SKM-1 (cell line): ENCODE measurements around the gene CNDP1.

ENCODE experiments used
- DNase-seq: peaks from one replicate; lab custom pipeline; 2025; ENCODE audit not compliant: unreplicated experiment; lab: John Stamatoyannopoulos, UW

Gene CNDP1

DNA sequence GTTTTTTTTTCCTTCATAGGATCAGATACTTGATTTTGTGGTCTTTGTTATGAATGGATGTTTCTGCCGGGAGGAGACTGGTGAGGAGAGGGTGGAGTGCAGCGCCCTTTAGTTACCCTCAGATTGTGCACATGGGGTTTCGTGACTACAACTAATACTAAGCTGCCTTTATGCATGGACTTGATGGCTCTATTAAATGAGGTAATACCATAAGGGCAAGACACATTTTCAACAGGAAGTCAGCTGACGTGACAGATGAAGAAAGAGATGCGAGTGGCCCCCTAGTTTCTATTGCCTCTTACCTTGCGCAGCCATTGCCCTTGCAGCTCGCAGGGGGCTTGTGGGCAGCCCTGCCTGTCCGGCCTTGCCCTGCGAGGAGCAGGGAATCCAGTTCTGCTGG lies 87.8 kb downstream of the CNDP1 start:
- DNase-seq: no peak

DNA sequence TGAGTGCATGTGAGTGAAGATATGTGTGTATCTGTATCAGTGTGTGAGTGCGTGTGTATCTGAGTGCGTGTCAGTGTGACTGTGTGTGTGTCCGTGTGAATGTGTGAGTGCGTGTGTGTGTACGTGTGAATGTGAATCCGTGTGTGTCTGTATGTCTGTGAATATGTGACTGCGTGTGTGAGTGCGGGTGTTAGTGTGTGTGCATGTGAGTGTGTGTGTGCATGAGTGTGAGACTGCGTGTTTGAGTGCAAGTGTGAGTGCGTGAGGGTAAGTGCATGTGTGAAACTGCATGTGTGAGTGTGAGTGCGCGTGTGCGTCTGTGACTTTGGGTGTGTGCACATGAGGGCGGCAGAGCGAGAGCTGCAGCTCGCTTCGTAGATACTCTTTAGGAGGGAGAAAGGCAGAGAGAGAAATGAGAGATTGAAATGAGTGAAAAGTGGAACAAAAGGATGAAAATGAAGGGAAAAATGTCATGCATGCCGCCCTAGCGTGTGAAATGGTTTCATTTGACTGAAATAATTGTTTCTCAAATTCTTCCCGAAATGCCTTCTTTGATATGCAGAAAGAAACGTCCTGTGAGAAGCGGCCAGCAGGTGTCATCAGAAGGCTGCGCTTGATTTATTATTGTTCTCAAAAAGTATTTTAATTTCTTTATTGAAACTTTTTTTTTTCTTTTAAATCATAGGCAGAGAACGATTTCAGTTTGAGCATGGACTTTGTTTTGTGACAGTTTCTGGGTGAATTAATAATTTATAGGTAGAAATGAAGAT lies 88.9 kb downstream of the CNDP1 start:
- DNase-seq: no peak

DNA sequence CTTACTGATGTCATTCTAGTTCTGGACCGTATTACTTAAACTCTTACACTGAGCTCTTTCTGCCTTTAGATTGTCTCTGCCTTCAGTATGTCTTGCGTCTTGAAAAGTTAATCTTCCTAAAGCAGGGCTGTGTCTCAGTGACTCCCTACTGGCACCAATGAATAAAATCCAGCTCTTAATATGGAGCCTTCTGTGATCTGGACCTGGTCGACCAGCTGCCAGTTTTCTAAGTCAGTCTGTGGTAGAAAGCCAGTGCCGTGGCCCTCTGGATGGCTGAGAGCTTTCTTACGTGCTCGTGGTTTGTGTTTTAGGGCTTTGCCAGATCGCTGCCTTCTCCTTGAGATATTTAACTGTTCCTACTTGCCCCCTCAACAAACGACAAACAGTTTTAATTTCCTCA lies 90.2 kb downstream of the CNDP1 start:
- DNase-seq: no peak

DNA sequence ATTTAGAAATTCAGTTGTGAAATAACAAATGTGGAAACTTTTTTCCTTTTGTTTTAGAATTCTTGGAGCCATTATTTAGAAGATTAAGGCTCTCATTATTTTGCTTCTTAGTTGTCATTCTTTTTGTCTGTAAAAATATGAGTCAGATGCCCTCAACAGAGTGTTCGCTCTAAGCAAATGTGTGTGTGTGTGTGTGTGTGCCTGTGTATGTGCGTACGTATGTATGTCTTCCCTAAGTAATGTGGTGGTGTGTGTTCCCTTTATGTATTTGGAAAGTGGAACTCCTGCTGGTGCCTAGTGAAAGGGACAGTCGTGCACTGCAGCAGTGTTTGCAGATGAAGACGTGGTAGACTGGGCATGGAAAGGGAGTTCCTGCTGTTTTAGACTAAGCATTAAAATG lies 90.9 kb downstream of the CNDP1 start:
- DNase-seq: no peak

DNA sequence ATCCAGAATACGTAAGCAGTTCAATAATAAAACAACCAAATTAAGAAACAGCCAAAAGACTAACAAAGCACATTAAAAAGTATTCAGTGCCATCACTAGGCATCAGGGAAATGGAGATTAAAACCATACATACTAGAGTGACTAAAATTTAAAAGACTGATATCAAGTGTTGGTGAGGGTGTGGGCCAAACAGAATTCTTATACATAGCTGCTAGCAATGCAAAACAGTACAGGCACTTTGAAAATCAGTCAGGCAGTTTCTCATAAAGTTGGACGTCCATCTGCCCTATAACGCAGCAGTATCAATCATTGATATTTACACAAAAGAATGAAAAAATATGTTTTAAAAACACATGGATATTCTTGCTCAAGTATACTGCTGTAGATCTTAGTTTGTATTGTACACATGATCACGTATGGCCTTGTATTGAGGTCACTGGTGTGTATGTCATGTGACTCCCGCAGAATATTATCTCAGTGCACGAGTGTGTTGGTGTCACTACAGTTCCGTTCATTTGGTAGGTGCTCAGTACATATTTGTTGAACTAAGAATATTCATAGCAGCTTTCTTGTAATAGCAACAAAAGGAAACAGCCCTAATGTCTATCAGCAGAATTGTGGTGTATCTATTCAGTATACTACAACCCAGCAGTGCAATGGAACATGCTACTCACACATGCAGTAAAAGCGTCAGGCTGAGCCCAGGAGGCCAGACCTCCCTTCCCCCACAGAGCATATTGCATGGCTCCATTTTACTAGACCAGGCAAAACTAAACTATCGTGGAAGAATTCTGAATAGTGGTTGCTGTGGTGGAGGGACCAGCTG lies 92.0 kb downstream of the CNDP1 start:
- DNase-seq: no peak

- no peak for DNase-seq
These were observed 96.5 kb downstream of the CNDP1 start for GRCh38 chr18:74630804-74631203.

DNA sequence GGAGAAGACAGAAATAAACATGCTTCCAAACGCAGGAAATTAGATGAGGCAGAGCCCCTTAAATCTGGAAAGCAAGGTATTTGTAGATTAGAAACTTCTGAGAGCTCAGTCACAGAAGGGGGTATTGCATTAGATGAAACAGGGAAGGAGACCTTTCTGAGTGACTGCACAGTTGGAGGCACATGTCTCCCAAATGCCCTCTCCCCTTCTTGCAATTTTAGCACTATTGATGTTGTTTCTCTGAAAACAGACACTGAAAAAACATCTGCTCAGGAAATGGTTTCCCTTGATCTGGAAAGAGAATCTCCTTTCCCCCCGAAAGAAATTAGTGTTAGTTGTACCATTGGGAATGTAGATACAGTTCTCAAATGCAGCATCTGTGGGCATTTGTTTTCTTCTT lies 96.9 kb downstream of the CNDP1 start:
- no peak for DNase-seq

DNA sequence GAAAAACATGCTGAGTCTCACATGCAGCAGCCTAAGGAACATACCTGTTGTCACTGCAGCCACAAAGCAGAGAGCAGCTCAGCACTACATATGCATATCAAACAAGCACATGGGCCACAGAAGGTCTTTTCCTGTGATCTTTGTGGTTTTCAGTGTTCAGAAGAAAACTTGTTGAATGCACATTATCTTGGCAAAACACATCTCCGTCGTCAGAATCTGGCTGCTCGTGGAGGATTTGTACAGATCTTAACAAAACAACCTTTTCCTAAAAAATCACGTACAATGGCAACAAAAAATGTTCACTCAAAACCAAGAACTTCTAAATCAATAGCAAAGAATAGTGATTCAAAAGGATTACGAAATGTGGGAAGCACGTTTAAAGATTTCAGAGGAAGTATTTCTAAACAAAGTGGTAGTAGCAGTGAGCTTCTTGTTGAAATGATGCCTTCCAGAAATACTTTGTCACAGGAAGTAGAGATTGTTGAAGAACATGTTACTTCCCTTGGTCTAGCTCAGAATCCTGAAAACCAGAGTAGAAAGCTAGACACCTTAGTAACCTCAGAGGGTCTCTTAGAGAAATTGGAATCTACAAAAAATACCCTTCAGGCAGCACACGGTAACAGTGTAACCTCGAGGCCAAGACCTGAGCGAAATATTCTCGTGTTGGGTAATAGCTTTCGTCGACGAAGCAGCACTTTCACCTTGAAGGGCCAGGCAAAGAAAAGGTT lies 97.5 kb downstream of the CNDP1 start:
- peak; percentile 31 for DNase-seq

DNA sequence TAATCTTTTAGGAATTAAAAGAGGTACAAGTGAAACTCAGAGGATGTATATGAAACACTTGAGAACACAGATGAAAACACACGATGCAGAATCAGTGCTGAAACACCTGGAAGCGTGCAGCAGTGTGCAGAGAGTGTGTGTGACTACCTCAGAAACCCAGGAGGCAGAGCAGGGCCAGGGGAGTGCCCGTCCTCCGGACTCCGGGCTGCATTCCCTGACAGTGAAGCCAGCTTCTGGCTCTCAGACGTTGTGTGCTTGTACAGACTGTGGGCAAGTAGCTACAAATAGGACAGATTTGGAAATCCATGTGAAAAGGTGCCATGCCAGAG lies 98.0 kb downstream of the CNDP1 start:
- DNase-seq: no peak

- DNase-seq: no peak
These were observed 98.6 kb downstream of the CNDP1 start for GRCh38 chr18:74632856-74633255.

- no peak for DNase-seq
These were observed 99.5 kb downstream of the CNDP1 start for GRCh38 chr18:74633652-74634352.

- no peak for DNase-seq
These were observed 101.1 kb downstream of the CNDP1 start for GRCh38 chr18:74635224-74635975.
